ENCODE results near the gene CGB3.

Gene CGB3

DNA sequence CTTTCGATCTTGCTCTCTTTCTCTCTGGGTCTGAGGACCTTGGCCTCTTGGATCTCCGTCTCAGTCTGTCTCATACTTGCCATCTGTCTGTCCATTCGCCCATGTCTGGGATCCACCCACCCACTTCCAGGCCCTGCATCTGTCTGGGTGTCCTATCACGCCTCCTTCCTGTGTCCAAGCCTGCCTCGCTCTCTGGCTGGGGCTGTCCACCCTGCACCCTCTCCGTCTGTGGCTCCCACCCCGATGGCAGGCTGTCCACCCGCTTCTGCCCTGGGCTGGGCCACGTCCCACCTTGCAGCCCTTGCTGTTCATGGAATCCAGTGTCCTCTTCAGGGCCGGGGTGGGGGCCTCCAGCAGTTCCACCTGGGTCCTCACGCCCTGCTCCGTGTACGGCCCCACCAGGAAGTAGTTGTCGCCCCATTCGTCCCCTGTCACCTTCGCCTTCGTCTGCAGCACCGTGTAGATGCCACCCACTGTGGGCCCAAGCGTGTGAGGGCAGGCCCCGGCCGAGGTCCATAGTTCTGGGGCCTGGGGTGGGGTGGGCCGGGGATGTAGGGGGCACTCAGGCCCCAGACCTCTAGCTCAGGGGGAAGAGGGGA is 33.0 kb downstream of the CGB3 start:
- no peak for DNase-seq (ENCODE audit: low read depth)
- H3K4me3 ChIP-seq (ENCODE audit: low read length) = peak overlapping the region; percentile 98
- TF ChIP-seq, protein P1, sequence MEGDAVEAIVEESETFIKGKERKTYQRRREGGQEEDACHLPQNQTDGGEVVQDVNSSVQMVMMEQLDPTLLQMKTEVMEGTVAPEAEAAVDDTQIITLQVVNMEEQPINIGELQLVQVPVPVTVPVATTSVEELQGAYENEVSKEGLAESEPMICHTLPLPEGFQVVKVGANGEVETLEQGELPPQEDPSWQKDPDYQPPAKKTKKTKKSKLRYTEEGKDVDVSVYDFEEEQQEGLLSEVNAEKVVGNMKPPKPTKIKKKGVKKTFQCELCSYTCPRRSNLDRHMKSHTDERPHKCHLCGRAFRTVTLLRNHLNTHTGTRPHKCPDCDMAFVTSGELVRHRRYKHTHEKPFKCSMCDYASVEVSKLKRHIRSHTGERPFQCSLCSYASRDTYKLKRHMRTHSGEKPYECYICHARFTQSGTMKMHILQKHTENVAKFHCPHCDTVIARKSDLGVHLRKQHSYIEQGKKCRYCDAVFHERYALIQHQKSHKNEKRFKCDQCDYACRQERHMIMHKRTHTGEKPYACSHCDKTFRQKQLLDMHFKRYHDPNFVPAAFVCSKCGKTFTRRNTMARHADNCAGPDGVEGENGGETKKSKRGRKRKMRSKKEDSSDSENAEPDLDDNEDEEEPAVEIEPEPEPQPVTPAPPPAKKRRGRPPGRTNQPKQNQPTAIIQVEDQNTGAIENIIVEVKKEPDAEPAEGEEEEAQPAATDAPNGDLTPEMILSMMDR (conservative IDR thresholded peaks at IDR 0.05; ENCODE audit: low read length) = no peak

DNA sequence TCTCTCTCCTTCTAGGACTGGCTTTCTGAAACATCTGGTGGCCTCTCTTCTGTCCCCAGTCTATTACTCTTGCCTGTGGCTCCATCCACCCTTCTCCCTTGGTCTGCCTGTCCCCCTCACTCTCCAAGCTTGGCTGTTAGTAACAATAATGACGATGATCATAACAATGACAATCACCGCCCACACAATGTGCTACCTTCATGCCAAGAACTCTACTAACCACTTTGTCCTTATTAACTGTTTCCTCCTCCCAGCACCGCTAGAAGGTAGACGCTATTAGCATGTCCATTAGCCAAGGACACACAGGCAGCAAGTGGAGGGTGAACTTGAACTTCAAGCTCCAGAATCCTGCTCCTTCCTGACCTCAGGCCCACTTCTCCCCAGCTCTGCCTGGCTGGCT is 33.7 kb downstream of the CGB3 start:
- no peak overlapping the region for H3K4me3 ChIP-seq (ENCODE audit: low read length)
- TF ChIP-seq, protein P1 (conservative IDR thresholded peaks at IDR 0.05; ENCODE audit: low read length) = no peak
- DNase-seq (ENCODE audit: low read depth) = peak; percentile 9

DNA sequence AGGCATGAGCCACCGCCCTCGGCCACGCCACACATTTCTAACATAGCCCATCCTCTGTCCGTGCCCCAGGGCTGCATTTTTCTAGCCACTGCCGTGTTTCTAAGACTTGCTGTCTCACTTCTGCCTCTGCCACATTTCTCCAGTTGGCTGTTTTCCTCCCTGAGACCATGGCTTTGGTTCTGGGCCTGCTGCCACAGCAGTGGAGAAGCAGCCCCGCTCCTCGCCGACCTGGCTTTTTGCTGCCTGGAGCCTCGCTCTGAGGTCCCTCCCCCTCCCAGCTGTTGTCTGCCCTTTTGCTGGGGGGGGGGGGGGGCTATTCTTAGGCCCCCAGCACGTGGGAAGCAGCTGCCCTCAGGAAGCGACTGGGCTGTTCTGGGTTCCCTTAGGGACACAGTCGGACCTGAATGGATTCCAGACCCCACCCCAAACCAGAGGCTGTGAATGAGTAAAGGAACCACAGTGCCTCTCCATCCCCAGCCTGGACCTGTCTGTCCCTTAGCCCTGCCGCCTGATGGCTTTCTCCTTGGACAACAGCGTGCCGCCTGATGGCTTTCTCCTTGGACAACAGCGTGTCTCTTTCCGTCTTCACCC is 34.3 kb downstream of the CGB3 start:
- H3K4me3 ChIP-seq (ENCODE audit: low read length) = no peak overlapping the region; the same call in 1 of the 2 replicates
- peak; percentile 63 for DNase-seq (ENCODE audit: low read depth)
- TF ChIP-seq, protein P1 (conservative IDR thresholded peaks at IDR 0.05; ENCODE audit: low read length) = no peak

DNA sequence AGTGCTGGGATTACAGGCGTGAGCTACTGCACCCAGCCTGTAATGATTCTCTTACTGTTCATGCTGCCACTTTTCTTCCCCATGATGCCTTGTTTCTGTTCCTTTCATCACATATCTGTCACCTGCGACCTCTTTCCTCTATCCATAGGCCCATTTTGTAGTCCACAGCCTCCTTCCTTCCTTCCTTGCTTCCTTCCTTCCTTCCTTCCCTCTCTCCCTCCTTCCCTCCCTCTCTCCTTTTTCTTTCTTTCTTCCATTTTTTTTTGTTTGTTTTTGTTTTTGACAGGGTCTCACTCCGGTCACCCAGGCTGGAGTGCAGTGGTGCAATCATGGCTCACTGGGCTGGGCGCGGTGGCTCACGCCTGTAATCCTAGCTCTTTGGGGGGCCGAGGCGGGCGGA is 35.3 kb downstream of the CGB3 start:
- no peak for DNase-seq (ENCODE audit: low read depth)
- TF ChIP-seq, protein P1 (conservative IDR thresholded peaks at IDR 0.05; ENCODE audit: low read length) = no peak
- no peak overlapping the region for H3K4me3 ChIP-seq (ENCODE audit: low read length)

DNA sequence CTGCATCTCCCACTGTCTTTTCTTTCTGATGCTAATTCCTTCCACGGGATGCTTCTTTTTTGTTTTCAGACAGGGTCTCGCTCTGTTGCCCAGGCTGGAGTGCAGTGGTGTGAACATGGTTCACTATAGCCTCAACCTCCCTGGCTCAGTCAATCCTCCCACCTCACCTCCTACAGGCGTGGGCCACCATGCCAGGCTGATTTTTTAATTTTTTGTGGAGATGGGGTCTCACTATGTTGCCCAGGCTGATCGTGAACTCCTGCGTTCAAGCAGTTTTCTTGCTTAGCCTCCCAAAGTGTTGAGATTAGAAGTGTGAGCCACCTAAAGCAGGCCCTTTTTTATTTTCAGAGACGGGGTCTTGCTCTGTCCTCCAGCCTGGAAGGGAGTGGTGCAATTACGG is 35.8 kb downstream of the CGB3 start:
- DNase-seq (ENCODE audit: low read depth) = no peak
- H3K4me3 ChIP-seq (ENCODE audit: low read length) = no peak overlapping the region
- TF ChIP-seq, protein P1 (conservative IDR thresholded peaks at IDR 0.05; ENCODE audit: low read length) = no peak

DNA sequence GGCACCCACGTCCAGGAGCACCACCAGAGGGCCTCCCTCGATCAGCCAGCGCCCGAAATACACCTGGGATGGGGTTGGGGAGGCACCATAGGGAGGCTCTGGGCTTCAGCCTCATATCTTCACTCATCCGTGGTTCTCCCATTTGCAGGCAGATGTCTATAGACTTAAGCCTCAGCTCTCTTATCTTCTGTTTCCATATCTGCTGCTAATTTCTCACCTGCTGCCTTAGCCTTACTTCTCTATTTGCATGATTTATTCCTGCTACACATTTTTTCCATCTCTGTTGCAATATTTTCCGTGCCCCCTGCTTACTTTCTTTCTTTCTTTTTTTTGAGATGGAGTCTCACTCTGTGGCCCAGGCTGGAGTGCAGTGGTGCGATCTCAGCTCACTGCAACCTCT is 36.8 kb downstream of the CGB3 start:
- no peak for DNase-seq (ENCODE audit: low read depth)
- TF ChIP-seq, protein P1 (conservative IDR thresholded peaks at IDR 0.05; ENCODE audit: low read length) = no peak
- H3K4me3 ChIP-seq (ENCODE audit: low read length) = no peak overlapping the region

DNA sequence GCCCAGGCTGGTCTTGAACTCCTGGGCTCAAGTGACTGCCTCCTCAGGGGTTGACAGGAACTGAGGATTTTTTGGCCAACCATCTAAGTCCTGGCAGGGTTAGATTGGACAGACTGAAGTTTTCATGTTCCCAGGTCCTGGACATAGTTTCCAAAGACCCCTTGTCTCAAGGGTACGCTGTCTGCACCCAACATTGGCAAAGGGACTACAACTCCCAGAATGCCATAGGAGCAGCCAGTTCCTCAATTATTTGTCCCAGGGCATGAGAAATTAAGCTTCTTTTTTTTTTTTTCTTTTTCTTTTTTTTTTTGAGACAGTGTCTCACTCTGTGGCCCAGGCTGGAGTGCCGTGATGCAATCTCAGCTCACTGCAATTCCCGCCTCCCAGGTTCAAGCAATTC is 37.9 kb downstream of the CGB3 start:
- TF ChIP-seq, protein P1 (conservative IDR thresholded peaks at IDR 0.05; ENCODE audit: low read length) = no peak
- DNase-seq (ENCODE audit: low read depth) = no peak
- H3K4me3 ChIP-seq (ENCODE audit: low read length) = no peak overlapping the region
